Endothelial cell of hepatic sinusoid (primary cell): ENCODE measurements around the gene SMIM38.

Experiments
- in situ Hi-C: cut with HindIII; loops from 2 replicates; pipeline ENCODE4 v1.10.0; 2017; ENCODE audit warnings: low sequenced_read_pairs

SMIM38 gene

DNA sequence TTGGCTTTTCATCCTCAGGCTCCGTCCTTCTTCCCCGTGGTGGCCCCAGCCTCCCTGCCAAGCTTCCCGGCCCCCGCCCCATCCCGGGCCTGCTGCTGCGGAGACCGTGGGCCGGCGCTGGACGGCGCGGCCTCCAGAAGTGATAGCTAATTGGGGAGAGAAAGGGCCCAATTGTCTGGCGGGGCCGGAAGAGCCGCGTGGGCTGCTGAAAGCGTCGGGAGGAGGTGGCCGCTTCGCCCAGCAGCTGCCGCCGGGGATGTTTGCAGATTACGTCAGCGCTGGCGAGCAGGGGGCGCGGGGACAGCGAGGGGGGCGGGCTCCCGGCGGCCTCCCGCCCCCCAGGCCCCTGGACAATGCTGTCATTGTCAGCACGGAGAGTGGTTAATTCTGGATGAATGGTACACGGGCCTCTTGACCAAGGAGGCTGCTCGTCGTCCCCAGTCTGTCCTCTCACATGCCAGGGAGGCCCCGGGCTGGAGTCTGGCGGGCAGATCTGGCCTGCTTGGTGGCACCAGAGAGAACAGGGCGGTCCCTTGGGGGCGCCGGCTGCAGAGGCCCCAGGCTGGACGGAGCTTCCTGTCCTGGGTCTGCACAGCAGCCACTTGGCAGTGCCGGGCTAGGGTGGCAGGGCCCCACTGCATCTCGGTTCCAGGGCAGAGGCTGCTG, 1.6 kb downstream of the SMIM38 start:
- in situ Hi-C loops = no loop called here

- in situ Hi-C loops = no loop called here
Measured at GRCh38 chr11:69157822-69158231, 2.1 kb downstream of the SMIM38 start.

DNA sequence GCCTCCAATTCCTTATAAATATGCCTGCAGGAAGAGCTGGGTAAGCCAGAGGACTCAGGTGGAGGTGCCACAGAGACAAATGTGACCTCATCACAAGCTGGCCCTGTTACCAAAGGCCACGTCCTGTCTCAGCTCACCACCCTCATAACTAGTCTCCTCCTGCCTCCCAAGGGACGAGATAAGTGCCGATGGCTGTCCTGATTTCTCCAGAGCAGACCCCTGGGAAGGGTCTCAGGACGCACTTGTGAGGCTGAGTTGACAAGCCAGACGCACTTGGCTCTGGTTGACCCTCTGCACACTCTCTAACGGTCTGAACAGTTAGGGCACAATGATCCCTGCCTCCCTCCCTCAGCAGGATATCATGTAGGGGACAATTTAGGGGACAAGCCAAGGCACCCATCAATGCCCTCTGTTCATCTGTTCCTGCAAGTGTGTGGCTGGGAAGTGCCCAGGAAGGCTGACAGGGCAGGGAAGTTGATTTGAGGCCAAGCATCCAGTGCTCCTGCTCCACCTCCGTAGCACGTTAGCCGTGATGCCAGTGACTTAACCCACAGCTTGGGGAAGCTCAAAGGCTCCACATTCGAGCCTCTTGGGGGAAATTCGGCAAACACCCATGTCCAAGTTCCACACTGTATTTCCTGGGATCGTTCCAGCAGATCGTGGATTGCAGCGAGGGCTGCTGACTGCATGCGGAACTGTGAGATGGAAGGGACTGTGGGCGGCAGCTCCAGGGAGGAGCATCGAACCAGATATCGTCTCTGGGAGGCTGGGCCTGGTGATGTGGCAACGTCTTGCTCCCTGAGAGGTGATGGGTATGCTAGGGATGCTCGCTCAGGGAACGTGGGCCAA, 2.8 kb downstream of the SMIM38 start:
- in situ Hi-C loops = no loop called here

GRCh38 chr11:69159150-69159852, 3.6 kb downstream of the SMIM38 start:
- in situ Hi-C loops = no loop called here

- in situ Hi-C loops = no loop called here
Measured at GRCh38 chr11:69160296-69161116, 4.8 kb downstream of the SMIM38 start.

DNA sequence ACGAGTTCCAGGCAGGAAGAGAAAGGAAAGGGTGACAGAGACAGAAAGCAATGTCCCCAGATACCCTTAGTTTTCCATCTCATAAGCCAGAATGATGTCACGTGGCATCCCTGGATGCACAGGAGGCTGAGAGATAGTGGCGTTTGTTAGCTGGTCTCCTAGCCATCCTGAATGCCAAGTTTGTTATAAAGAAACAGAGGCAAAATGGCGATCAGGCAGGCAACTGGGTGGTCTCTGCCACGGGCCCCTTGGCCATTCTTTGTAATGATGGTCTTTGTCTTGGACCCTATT, 5.3 kb downstream of the SMIM38 start:
- in situ Hi-C loops = no loop called here

- in situ Hi-C loops = no loop called here
Measured at GRCh38 chr11:69162505-69162904, 6.8 kb downstream of the SMIM38 start.

GRCh38 chr11:69163842-69164241, 8.1 kb downstream of the SMIM38 start:
- in situ Hi-C loops = no loop called here

- in situ Hi-C loops = no loop called here
Measured at GRCh38 chr11:69164824-69165223, 9.1 kb downstream of the SMIM38 start.

- in situ Hi-C loops = no loop called here
Measured at GRCh38 chr11:69165775-69166174, 10.0 kb downstream of the SMIM38 start.

GRCh38 chr11:69166218-69167115, 10.7 kb downstream of the SMIM38 start:
- in situ Hi-C loops = no loop called here

- in situ Hi-C loops = no loop called here
Measured at GRCh38 chr11:69167130-69167915, 11.6 kb downstream of the SMIM38 start.

GRCh38 chr11:69167916-69168691, 12.4 kb downstream of the SMIM38 start:
- in situ Hi-C loops = no loop called here

GRCh38 chr11:69169479-69169878, 13.7 kb downstream of the SMIM38 start:
- in situ Hi-C loops = no loop called here

DNA sequence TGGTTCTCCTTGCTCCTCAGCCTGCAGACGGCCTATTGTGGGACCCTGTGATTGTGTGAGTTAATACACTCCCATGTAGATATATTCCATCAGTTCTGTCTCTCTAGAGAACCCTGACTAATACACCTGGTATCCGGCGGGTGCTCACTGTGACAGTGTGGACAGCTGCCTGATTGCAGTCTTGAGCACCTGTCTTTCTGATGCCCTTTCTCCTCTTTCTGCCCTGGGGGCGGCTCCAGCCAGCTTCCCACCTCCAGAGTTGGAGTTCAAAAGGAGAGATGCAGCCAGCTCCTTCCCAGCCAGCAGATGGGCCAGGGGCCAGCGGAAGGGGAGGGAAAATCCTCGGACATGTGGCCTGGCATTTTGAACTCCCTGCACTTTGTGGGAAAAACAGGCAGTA, 15.0 kb downstream of the SMIM38 start:
- in situ Hi-C loops = no loop called here

GRCh38 chr11:69171476-69172240, 15.9 kb downstream of the SMIM38 start:
- in situ Hi-C loops = no loop called here

GRCh38 chr11:69172674-69173073, 16.9 kb downstream of the SMIM38 start:
- in situ Hi-C loops = no loop called here

DNA sequence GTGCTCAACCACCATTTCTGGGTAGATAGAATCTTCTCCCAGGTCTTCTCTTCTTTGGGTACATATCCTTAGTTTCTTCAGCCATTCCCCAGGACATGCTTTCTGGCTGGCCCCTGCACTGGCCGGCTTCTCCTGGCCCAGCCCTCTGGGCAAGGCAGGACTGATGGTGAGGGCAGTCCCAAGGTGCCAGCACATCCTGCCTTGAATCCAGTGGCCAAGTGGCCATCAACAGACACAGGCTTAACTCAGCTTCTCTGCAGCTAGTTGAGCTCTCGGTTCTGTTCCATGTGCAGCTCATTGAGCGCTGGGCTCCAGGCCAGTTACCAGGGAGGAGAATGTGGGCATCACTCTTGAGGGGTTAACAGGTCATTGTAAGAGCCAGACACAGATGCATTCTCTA, 17.6 kb downstream of the SMIM38 start:
- in situ Hi-C loops = no loop called here
